Measurements from ENCODE around the gene AGMO. TPM values are rescaled to one million over a fixed set of nuclear protein-coding genes. Genes with fewer than 3 reads are reported as not detected.

AGMO gene
- total and polyA plus RNA-seq, 2 of the 8 experiments (the other 6 are each of a cell fraction or from before 2014, with no cell fraction given) = 0.22 to 0.45 TPM

- no peak overlapping the region for H2BK20ac ChIP-seq (ENCODE audit: low read length)
- no peak overlapping the region for H3K27ac ChIP-seq (ENCODE audit: low read depth, low read length)
- no peak overlapping the region for H4K91ac ChIP-seq (replicated peaks; ENCODE audit: insufficient read length, low read length)
- H3K79me2 ChIP-seq (ENCODE audit: control insufficient read depth in 1 of 2, insufficient read depth in 2 of 2, low read length in 2 of 2) = no peaks in the 10 kb centered on the region
- H4K5ac ChIP-seq (ENCODE audit: insufficient read length, low read depth, low read length) = no peak overlapping the region
- ChIA-PET CTCF (ENCODE audit: partially characterized antibody) (interaction anchor here (1.1 kb wide), 1 partner anchor 15 kb away, joined by 3 read pairs; no protein-coding TSS in a partner anchor), POLR2A (ENCODE audit: partially characterized antibody) (interaction anchor here (0.7 kb wide), 1 partner anchor 160 kb away, joined by 3 read pairs; no protein-coding TSS in a partner anchor)
- no peak overlapping the region for H2BK15ac ChIP-seq (ENCODE audit: low read length)
- DNase-seq (ENCODE audit: low read depth in 1 of 2, low spot score in 2 of 2) (no peak), FAIRE-seq (no peak)
- WGBS, 2 experiments (ENCODE audit: extremely low coverage in 1 of 2, insufficient coverage in 1 of 2, insufficient read length in 1 of 2, insufficient replicate concordance in 2 of 2, low coverage in 1 of 2, low lambda C conversion rate in 2 of 2, missing lambda C conversion rate in 1 of 2) = 97% methylated on average over 2 of the region's 2 CpGs; no CpG with 5 or more reads in 1 of the 2 experiments
- no peak overlapping the region for H3K14ac ChIP-seq (ENCODE audit: insufficient read length)
- no peaks in the 10 kb centered on the region for H3K27me3 ChIP-seq (replicated peaks in 1 of 4; ENCODE audit: control insufficient read depth in 3 of 4, extremely low read depth in 1 of 4, insufficient read depth in 3 of 4, low read length in 3 of 4)
- no peak overlapping the region for H4K8ac ChIP-seq (ENCODE audit: extremely low read depth, insufficient read depth, low read length)
- no peaks in the 10 kb centered on the region for H3K79me1 ChIP-seq (ENCODE audit: low read depth, low read length)
- H3K4me3 ChIP-seq (ENCODE audit: extremely low read depth in 1 of 4, insufficient read depth in 2 of 4, low read depth in 3 of 4, low read length in 4 of 4) = no peak overlapping the region
- H2AK5ac ChIP-seq (ENCODE audit: low read depth, low read length) = no peak overlapping the region
- no peaks in the 10 kb centered on the region for H3K23me2 ChIP-seq (ENCODE audit: low read depth, low read length)
- H2AFZ ChIP-seq (ENCODE audit: low read length) = no peak overlapping the region
- H2BK120ac ChIP-seq (replicated peaks; ENCODE audit: low read depth, low read length) = no peak overlapping the region
- TF ChIP-seq SP1 (IDR thresholded peaks at IDR 0.05; ENCODE audit: low read depth, low read length) (no peak), E2F6 (IDR thresholded peaks at IDR 0.05) (no peak), SP2 (IDR thresholded peaks at IDR 0.05; ENCODE audit: low read length) (no peak), POLR2AphosphoS5 (IDR thresholded peaks at IDR 0.05; ENCODE audit: low read depth, low read length) (no peak), YY1 (IDR thresholded peaks at IDR 0.05; ENCODE audit: low read depth, low read length) (no peak), CEBPB (IDR thresholded peaks at IDR 0.05; ENCODE audit: low read depth, low read length) (no peak), TAF1 (IDR thresholded peaks at IDR 0.05; ENCODE audit: low read depth, low read length) (no peak), RAD21 (IDR thresholded peaks at IDR 0.05 in 1 of 2, conservative IDR thresholded peaks at IDR 0.05 in 1 of 2; ENCODE audit: low read depth in 2 of 2, low read length in 2 of 2) (no peak), CBX5 (IDR thresholded peaks at IDR 0.05; ENCODE audit: low read depth, low read length) (no peak)
- H3K23ac ChIP-seq (ENCODE audit: insufficient read length) = no peak overlapping the region
- H3K9me3 ChIP-seq (ENCODE audit: insufficient read depth in 2 of 2, low read depth in 1 of 2, low read length in 1 of 2) = no peaks in the 10 kb centered on the region
- H3K4me1 ChIP-seq (replicated peaks in 1 of 4; ENCODE audit: control insufficient read depth in 3 of 4, insufficient read depth in 4 of 4, low read length in 3 of 4) = no peaks in the 10 kb centered on the region
- no peak overlapping the region for H3K9ac ChIP-seq (replicated peaks in 1 of 4; ENCODE audit: extremely low read depth in 1 of 4, low read depth in 3 of 4, low read length in 3 of 4)
- no peaks in the 10 kb centered on the region for H4K20me1 ChIP-seq (replicated peaks in 1 of 2; ENCODE audit: control insufficient read depth in 1 of 2, insufficient read depth in 2 of 2, low read length in 2 of 2)
- H2BK5ac ChIP-seq (ENCODE audit: low read depth, low read length) = no peak overlapping the region
- no peaks in the 10 kb centered on the region for H3K36me3 ChIP-seq (ENCODE audit: control insufficient read depth in 2 of 4, insufficient read depth in 4 of 4, low read length in 3 of 4)
- H3K4ac ChIP-seq (replicated peaks; ENCODE audit: insufficient read length, low read depth, low read length) = no peak overlapping the region
- H3K56ac ChIP-seq (replicated peaks; ENCODE audit: insufficient read length, low read depth, low read length) = no peak overlapping the region
- H3K18ac ChIP-seq (ENCODE audit: extremely low read depth, low read length) = no peak overlapping the region
- no peak overlapping the region for H2BK12ac ChIP-seq (ENCODE audit: low read depth, low read length)
- H3K4me2 ChIP-seq (ENCODE audit: insufficient read depth in 1 of 2, low read depth in 2 of 2, low read length in 2 of 2) = no peak overlapping the region
Measured at GRCh38 chr7:15214976-15215375, 346.8 kb downstream of the AGMO start.
